Fibroblast of pulmonary artery (primary cell): ENCODE results near the gene SORL1.
A peak's percentile ranks its signal among the peaks of the same experiment; 100 is the strongest.

ENCODE experiments used
- DNase-seq: peaks from one replicate; pipeline ENCODE4 v3.0.0-alpha.2; 2010; ENCODE audit warnings: low read depth
- H3K4me3 ChIP-seq: replicated peaks from 2 replicates; pipeline ENCODE4 v1.5.1; 2011; ENCODE audit warnings: low read depth, mild to moderate bottlenecking, control low read depth, low read length, moderate library complexity
- CTCF ChIP-seq: IDR thresholded peaks from 2 replicates; pipeline ENCODE4 v1.5.1; 2011; ENCODE audit warnings: mild to moderate bottlenecking, control low read depth, low read length, inconsistent platforms; ENCODE audit errors: missing control alignments

Gene SORL1

GRCh38 chr11:121523581-121524232, 71.6 kb downstream of the SORL1 start:
- DNase-seq: no peak
- no peak overlapping the region for H3K4me3 ChIP-seq
- no peak for TF ChIP-seq CTCF

GRCh38 chr11:121524233-121524631, 72.1 kb downstream of the SORL1 start:
- no peak for TF ChIP-seq CTCF
- DNase-seq: no peak
- H3K4me3 ChIP-seq: no peak overlapping the region

GRCh38 chr11:121525376-121525775, 73.3 kb downstream of the SORL1 start:
- DNase-seq: no peak
- H3K4me3 ChIP-seq: no peak overlapping the region
- TF ChIP-seq CTCF: no peak

GRCh38 chr11:121530257-121530656, 78.1 kb downstream of the SORL1 start:
- no peak overlapping the region for H3K4me3 ChIP-seq
- no peak for DNase-seq
- no peak for TF ChIP-seq CTCF

- no peak for TF ChIP-seq CTCF
- no peak for DNase-seq
- H3K4me3 ChIP-seq: no peak overlapping the region
Observed at GRCh38 chr11:121533601-121534000, 81.5 kb downstream of the SORL1 start.

- H3K4me3 ChIP-seq: no peak overlapping the region
- peak; percentile 26 for TF ChIP-seq CTCF
- DNase-seq: peak; percentile 26
Observed at GRCh38 chr11:121534131-121535093, 82.3 kb downstream of the SORL1 start.
